ENCODE results near the gene ACTR1A.

DNA sequence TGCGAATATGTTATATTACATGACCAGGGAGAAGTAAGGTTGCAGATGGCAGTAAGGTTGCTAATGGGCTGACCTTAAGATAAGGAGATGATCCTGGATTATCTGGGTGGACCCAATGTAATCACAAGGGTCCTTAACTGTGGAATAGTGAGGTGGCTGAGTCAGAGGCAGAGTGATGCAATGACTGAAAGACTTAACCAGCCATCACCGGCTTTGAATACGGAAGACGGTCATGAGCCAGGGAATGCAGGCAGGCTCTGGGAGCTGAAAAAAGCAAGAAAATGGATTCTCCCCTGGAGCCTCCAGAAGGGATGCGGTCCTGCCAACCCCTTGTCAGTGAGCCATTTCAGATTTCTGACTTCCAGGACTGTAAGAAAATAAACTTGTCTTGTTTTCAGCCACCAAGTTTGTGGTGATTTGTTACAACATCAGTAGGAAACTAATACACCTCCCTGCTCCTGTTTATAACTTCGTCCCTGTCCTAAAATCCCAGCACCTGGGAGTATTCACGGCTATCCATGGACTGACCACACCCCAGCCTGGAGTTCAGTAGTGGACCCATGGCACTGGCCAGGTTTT lies 46.5 kb downstream of the ACTR1A start:
- TF ChIP-seq, protein P1, sequence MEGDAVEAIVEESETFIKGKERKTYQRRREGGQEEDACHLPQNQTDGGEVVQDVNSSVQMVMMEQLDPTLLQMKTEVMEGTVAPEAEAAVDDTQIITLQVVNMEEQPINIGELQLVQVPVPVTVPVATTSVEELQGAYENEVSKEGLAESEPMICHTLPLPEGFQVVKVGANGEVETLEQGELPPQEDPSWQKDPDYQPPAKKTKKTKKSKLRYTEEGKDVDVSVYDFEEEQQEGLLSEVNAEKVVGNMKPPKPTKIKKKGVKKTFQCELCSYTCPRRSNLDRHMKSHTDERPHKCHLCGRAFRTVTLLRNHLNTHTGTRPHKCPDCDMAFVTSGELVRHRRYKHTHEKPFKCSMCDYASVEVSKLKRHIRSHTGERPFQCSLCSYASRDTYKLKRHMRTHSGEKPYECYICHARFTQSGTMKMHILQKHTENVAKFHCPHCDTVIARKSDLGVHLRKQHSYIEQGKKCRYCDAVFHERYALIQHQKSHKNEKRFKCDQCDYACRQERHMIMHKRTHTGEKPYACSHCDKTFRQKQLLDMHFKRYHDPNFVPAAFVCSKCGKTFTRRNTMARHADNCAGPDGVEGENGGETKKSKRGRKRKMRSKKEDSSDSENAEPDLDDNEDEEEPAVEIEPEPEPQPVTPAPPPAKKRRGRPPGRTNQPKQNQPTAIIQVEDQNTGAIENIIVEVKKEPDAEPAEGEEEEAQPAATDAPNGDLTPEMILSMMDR (IDR thresholded peaks at IDR 0.05): no peak
- no peak for TF ChIP-seq ZFX (IDR thresholded peaks at IDR 0.05; ENCODE audit: borderline replicate concordance)

Measured in 22Rv1 (cell line).